H9 (cell line): ENCODE data around the gene ALOX12. TPM values are rescaled to one million over a fixed set of nuclear protein-coding genes. Genes with fewer than 3 reads are reported as not detected.

Experiments
- DNase-seq: peaks from one replicate; pipeline ENCODE4 v3.0.0-alpha.2; 2017
- H2AFZ ChIP-seq: one replicate; pipeline ENCODE4 v1.6.1; 2013; ENCODE audit warnings: mild to moderate bottlenecking, low read length, control low read depth, moderate library complexity
- H2AK5ac ChIP-seq: 2 replicates; pipeline ENCODE4 v1.6.1; 2013; ENCODE audit warnings: low read length, control low read depth, mixed read lengths; ENCODE audit not compliant: insufficient read length
- H2BK120ac ChIP-seq: one replicate; pipeline ENCODE4 v1.6.1; 2013; ENCODE audit warnings: low read depth, mild to moderate bottlenecking, low read length, control low read depth, inconsistent platforms; ENCODE audit not compliant: poor library complexity, severe bottlenecking
- H2BK12ac ChIP-seq: 2 replicates; pipeline ENCODE4 v1.6.1; 2013; ENCODE audit warnings: low read length, control low read depth, mixed read lengths, low read depth; ENCODE audit not compliant: insufficient read length
- H2BK15ac ChIP-seq: 2 replicates; pipeline ENCODE4 v1.6.1; 2013; ENCODE audit warnings: low read depth, low read length, control low read depth
- H2BK20ac ChIP-seq: one replicate; pipeline ENCODE4 v1.6.1; 2013; ENCODE audit warnings: low read depth, mild to moderate bottlenecking, low read length, control low read depth, inconsistent platforms; ENCODE audit not compliant: poor library complexity, severe bottlenecking
- H2BK5ac ChIP-seq: 2 replicates; pipeline ENCODE4 v1.6.1; 2013; ENCODE audit warnings: low read length, control low read depth, mixed read lengths; ENCODE audit not compliant: insufficient read length
- H3K14ac ChIP-seq: 2 replicates; pipeline ENCODE4 v1.6.1; 2013; ENCODE audit warnings: low read length, control low read depth; ENCODE audit not compliant: insufficient read depth
- H3K18ac ChIP-seq: 2 replicates; pipeline ENCODE4 v1.6.1; 2013; ENCODE audit warnings: low read depth, mild to moderate bottlenecking, mixed read lengths, low read length, control low read depth; ENCODE audit not compliant: insufficient read length
- H3K23ac ChIP-seq: 2 replicates; pipeline ENCODE4 v1.6.1; 2013; ENCODE audit warnings: low read length, control low read depth, mixed read lengths, low read depth; ENCODE audit not compliant: insufficient read length
- H3K23me2 ChIP-seq: 2 replicates; pipeline ENCODE4 v1.6.1; 2013; ENCODE audit warnings: low read depth, mild to moderate bottlenecking, mixed read lengths, low read length, control low read depth; ENCODE audit not compliant: insufficient read length, poor library complexity, severe bottlenecking
- H3K27ac ChIP-seq: 2 replicates; pipeline ENCODE4 v1.5.1; 2013; ENCODE audit warnings: low read length, control low read depth, mixed read lengths, low read depth; ENCODE audit not compliant: insufficient read length
- H3K27me3 ChIP-seq: 2 replicates; pipeline ENCODE4 v1.6.1; 2013; ENCODE audit warnings: low read length, control low read depth, inconsistent platforms; ENCODE audit not compliant: insufficient read depth
- H3K4ac ChIP-seq: 2 replicates; pipeline ENCODE4 v1.6.1; 2013; ENCODE audit warnings: low read depth, mild to moderate bottlenecking, control low read depth, inconsistent platforms, low read length, moderate library complexity
- H3K4me1 ChIP-seq: 2 replicates; pipeline ENCODE4 v1.6.1; 2013; ENCODE audit warnings: low read length, control low read depth, inconsistent platforms; ENCODE audit not compliant: insufficient read depth
- H3K4me2 ChIP-seq: 2 replicates; pipeline ENCODE4 v1.6.1; 2013; ENCODE audit warnings: low read length, control low read depth, mixed read lengths; ENCODE audit not compliant: insufficient read length, insufficient read depth
- H3K56ac ChIP-seq: 2 replicates; pipeline ENCODE4 v1.6.1; 2013; ENCODE audit warnings: low read depth, mild to moderate bottlenecking, mixed read lengths, low read length, control low read depth; ENCODE audit not compliant: insufficient read length
- H3K79me1 ChIP-seq: 2 replicates; pipeline ENCODE4 v1.6.1; 2013; ENCODE audit warnings: low read depth, mild to moderate bottlenecking, moderate library complexity, low read length, control low read depth, inconsistent platforms; ENCODE audit not compliant: insufficient read depth, poor library complexity, severe bottlenecking
- H3K79me2 ChIP-seq: 2 replicates; pipeline ENCODE4 v1.6.1; 2013; ENCODE audit warnings: low read length, control low read depth, inconsistent platforms; ENCODE audit not compliant: insufficient read depth
- H3K9ac ChIP-seq: 2 replicates; pipeline ENCODE4 v1.6.1; 2013; ENCODE audit warnings: low read length, control low read depth, mixed read lengths; ENCODE audit not compliant: insufficient read length; ENCODE audit errors: extremely low read depth
- H3K9me3 ChIP-seq: one replicate; pipeline ENCODE4 v1.6.1; 2013; ENCODE audit warnings: low read depth, low read length, inconsistent platforms; ENCODE audit not compliant: control insufficient read depth
- H3T11ph ChIP-seq: one replicate; pipeline ENCODE4 v1.6.1; 2013; ENCODE audit warnings: mild to moderate bottlenecking, low read length, control low read depth, inconsistent platforms
- H4K20me1 ChIP-seq: one replicate; pipeline ENCODE4 v1.6.1; 2013; ENCODE audit not compliant: control insufficient read depth, insufficient read length, insufficient read depth
- H4K5ac ChIP-seq: 2 replicates; pipeline ENCODE4 v1.6.1; 2013; ENCODE audit warnings: low read depth, mild to moderate bottlenecking, mixed read lengths, low read length, control low read depth; ENCODE audit not compliant: insufficient read length
- H4K8ac ChIP-seq: replicated peaks from 2 replicates; pipeline ENCODE4 v1.6.1; 2013; ENCODE audit warnings: low read length, control low read depth, mixed read lengths, low read depth; ENCODE audit not compliant: insufficient read length
- H4K91ac ChIP-seq: 2 replicates; pipeline ENCODE4 v1.6.1; 2013; ENCODE audit warnings: low read depth, mild to moderate bottlenecking, moderate library complexity, mixed read lengths, low read length, control low read depth; ENCODE audit not compliant: insufficient read length
- H3K27ac Mint-ChIP-seq, 3 experiments: 2 replicates in 2 of 3; 3 replicates in 1 of 3; pipeline ENCODE4 v1.8.0; 2020 to 2021; ENCODE audit warnings: mixed read lengths in 3 of 3, mild to moderate bottlenecking in 1 of 3, moderate library complexity in 1 of 3
- H3K27me3 Mint-ChIP-seq: 2 replicates; pipeline ENCODE4 v1.8.0; 2021; ENCODE audit warnings: low read depth, mild to moderate bottlenecking, moderate library complexity, mixed read lengths
- H3K36me3 Mint-ChIP-seq, 3 experiments: 2 replicates in 2 of 3; 3 replicates in 1 of 3; pipeline ENCODE4 v1.8.0; 2020 to 2021; ENCODE audit warnings: low read depth in 3 of 3, mixed read lengths in 3 of 3; ENCODE audit not compliant: insufficient read depth in 1 of 3
- H3K4me1 Mint-ChIP-seq, 2 experiments: 2 replicates each; pipeline ENCODE4 v1.8.0; 2020; ENCODE audit warnings: mixed read lengths in 2 of 2
- H3K4me3 Mint-ChIP-seq, 2 experiments: 2 replicates in 1 of 2; 3 replicates in 1 of 2; pipeline ENCODE4 v1.8.0; 2020 to 2021; ENCODE audit warnings: mild to moderate bottlenecking in 2 of 2, mixed read lengths in 2 of 2, moderate library complexity in 1 of 2
- H3K9me3 Mint-ChIP-seq, 2 experiments: 2 replicates in 1 of 2; 3 replicates in 1 of 2; pipeline ENCODE4 v1.8.0; 2020; ENCODE audit warnings: mild to moderate bottlenecking in 2 of 2, mixed read lengths in 2 of 2, moderate library complexity in 1 of 2
- WGBS: extraction: QIAGEN DNeasy Blood & Tissue Kit; methylation state at CpG from one replicate; pipeline ENCODE4 v1.1.7; 2013; ENCODE audit warnings: missing lambda C conversion rate, low lambda C conversion rate, mixed read lengths; ENCODE audit not compliant: insufficient read length; ENCODE audit errors: extremely low coverage; 5-methylcytosine and 5-hydroxymethylcytosine counted together
- total RNA-seq: library from RNA; stranded (reverse); gene quantifications from 2 replicates; pipeline ENCODE4 v1.2.1, GENCODE V29; 2021
- TF ChIP-seq, protein P1 (sequence below): fragments of 200-600 bp; sonication (generic); conservative IDR thresholded peaks from 3 replicates; pipeline ENCODE4 v1.8.0; 2021; ENCODE audit warnings: antibody characterized with exemption, mild to moderate bottlenecking

ALOX12 gene
- total RNA-seq, 1 experiment from 2014 or later = 0.81 TPM

DNA sequence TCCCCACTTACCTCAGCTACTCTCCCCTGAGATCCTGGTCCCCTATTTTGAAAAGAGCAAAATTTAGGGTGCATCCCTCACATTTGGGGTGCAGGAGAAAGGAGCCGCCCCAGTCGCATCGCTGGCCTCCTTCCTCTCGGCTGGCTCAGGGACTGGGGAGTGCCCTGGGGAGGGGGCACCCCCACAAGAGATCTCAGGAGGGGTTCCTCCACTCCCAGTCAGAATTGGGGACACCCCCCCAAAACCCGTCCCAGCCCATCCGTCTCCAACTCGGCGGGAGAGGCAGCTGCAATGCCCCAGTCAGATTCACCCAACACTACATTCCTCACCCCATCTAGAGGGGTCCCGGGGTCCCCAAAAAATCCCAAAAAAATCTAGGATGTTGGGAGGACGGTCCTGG lies 23.5 kb downstream of the ALOX12 start:
- no peak overlapping the region for H3K27ac ChIP-seq
- no peaks in the 10 kb centered on the region for H3K79me2 ChIP-seq
- no peak overlapping the region for H3K14ac ChIP-seq
- no peak overlapping the region for H3K4me2 ChIP-seq
- H2AK5ac ChIP-seq = no peak overlapping the region
- H2BK5ac ChIP-seq = no peak overlapping the region
- H2BK12ac ChIP-seq = no peak overlapping the region
- no peak overlapping the region for H4K91ac ChIP-seq
- H3K23me2 ChIP-seq = peaks cover 17% of the 10 kb centered on the region
- Mint-ChIP-seq H3K27me3 (peaks cover 39% of the 10 kb centered on the region), H3K27ac (peak overlapping the region in 2 of 3 experiments; percentile 84 to 93; a peak in 2 of 7 replicates), H3K4me3 (peak overlapping the region; percentile 43 to 65; a peak in 4 of 5 replicates), H3K9me3 (peaks cover 0 to 2% of the 10 kb centered on the region in 2 experiments; a peak in 1 of 5 replicates), H3K4me1 (peaks cover 30 to 57% of the 10 kb centered on the region in 2 experiments), H3K36me3 (peaks cover 1 to 23% (median 5%) of the 10 kb centered on the region in 3 experiments; a peak in 5 of 7 replicates)
- H2BK20ac ChIP-seq = no peak overlapping the region
- no peak overlapping the region for H4K8ac ChIP-seq
- no peak overlapping the region for H3K4ac ChIP-seq
- no CpG with 5 or more reads among the region's 10 CpGs for WGBS
- TF ChIP-seq, protein P1, sequence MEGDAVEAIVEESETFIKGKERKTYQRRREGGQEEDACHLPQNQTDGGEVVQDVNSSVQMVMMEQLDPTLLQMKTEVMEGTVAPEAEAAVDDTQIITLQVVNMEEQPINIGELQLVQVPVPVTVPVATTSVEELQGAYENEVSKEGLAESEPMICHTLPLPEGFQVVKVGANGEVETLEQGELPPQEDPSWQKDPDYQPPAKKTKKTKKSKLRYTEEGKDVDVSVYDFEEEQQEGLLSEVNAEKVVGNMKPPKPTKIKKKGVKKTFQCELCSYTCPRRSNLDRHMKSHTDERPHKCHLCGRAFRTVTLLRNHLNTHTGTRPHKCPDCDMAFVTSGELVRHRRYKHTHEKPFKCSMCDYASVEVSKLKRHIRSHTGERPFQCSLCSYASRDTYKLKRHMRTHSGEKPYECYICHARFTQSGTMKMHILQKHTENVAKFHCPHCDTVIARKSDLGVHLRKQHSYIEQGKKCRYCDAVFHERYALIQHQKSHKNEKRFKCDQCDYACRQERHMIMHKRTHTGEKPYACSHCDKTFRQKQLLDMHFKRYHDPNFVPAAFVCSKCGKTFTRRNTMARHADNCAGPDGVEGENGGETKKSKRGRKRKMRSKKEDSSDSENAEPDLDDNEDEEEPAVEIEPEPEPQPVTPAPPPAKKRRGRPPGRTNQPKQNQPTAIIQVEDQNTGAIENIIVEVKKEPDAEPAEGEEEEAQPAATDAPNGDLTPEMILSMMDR = no peak
- H3K9me3 ChIP-seq = no peaks in the 10 kb centered on the region
- DNase-seq = no peak
- H3K56ac ChIP-seq = no peak overlapping the region
- peaks cover 6% of the 10 kb centered on the region; the same call in 1 of the 2 replicates for H3K27me3 ChIP-seq
- H3K4me1 ChIP-seq = 0 out of 2 replicates have a peak, but pooled peaks cover 3% of the 10 kb centered on the region
- H3T11ph ChIP-seq = no peak overlapping the region
- no peak overlapping the region for H3K23ac ChIP-seq
- no peaks in the 10 kb centered on the region for H3K79me1 ChIP-seq
- H4K5ac ChIP-seq = no peak overlapping the region
- no peak overlapping the region for H2AFZ ChIP-seq
- H4K20me1 ChIP-seq = no peaks in the 10 kb centered on the region
- no peak overlapping the region for H3K18ac ChIP-seq
- no peak overlapping the region for H3K9ac ChIP-seq
- H2BK120ac ChIP-seq = no peak overlapping the region
- no peak overlapping the region for H2BK15ac ChIP-seq
